Neutrophil (primary cell): Measurements from ENCODE around the gene ETNK1.

Source experiments
- H3K27ac ChIP-seq: fragments of 200-600 bp; sonication (generic); 2 replicates; pipeline ENCODE4 v1.5.1; 2016; ENCODE audit warnings: mild to moderate bottlenecking, moderate library complexity
- H3K27me3 ChIP-seq: fragments of 200-600 bp; sonication (generic); 2 replicates; pipeline ENCODE4 v1.6.0; 2016; ENCODE audit warnings: mild to moderate bottlenecking
- H3K36me3 ChIP-seq: fragments of 200-600 bp; sonication (generic); 2 replicates; pipeline ENCODE4 v1.5.1; 2017
- H3K4me1 ChIP-seq, 2 experiments: fragments of 200-600 bp in 1 of 2; sonication (generic) in 1 of 2; 1 replicate in 1 of 2; 2 replicates in 1 of 2; pipeline versions ENCODE4 v1.5.1 to v1.6.1; 2013 to 2016; ENCODE audit warnings: low read depth in 1 of 2, low read length in 1 of 2, mild to moderate bottlenecking in 1 of 2, moderate library complexity in 1 of 2; ENCODE audit not compliant: control insufficient read depth in 1 of 2, insufficient read depth in 1 of 2
- H3K4me3 ChIP-seq, 2 experiments: fragments of 200-600 bp in 1 of 2; sonication (generic) in 1 of 2; 1 replicate in 1 of 2; 2 replicates in 1 of 2; pipeline ENCODE4 v1.5.1; 2013 to 2016; ENCODE audit warnings: low read depth in 1 of 2, low read length in 1 of 2, mild to moderate bottlenecking in 1 of 2, moderate library complexity in 1 of 2
- H3K9me3 ChIP-seq: fragments of 200-600 bp; sonication (generic); 2 replicates; pipeline ENCODE4 v1.5.1; 2016
- CTCF ChIP-seq: fragments of 200-600 bp; sonication (generic); IDR thresholded peaks from 2 replicates; pipeline ENCODE4 v1.5.1; 2016; ENCODE audit warnings: antibody characterized with exemption

ETNK1 gene

GRCh38 chr12:22634883-22635282 is 9.9 kb downstream of the ETNK1 start:
- no peak overlapping the region for H3K27ac ChIP-seq
- peaks cover 2% of the 10 kb centered on the region for H3K36me3 ChIP-seq
- H3K27me3 ChIP-seq: no peaks in the 10 kb centered on the region
- H3K4me1 ChIP-seq: no peaks in the 10 kb centered on the region
- no peak overlapping the region for H3K4me3 ChIP-seq
- no peaks in the 10 kb centered on the region for H3K9me3 ChIP-seq
- TF ChIP-seq CTCF: no peak

- Histone ChIP-seq H3K9me3 (no peaks in the 10 kb centered on the region), H3K4me1 (no peaks in the 10 kb centered on the region), H3K27me3 (no peaks in the 10 kb centered on the region), H3K4me3 (no peak overlapping the region), H3K36me3 (peaks cover 2% of the 10 kb centered on the region), H3K27ac (no peak overlapping the region)
- TF ChIP-seq CTCF: no peak
Measured at GRCh38 chr12:22635812-22636211, 10.8 kb downstream of the ETNK1 start.

- Histone ChIP-seq H3K27me3 (no peaks in the 10 kb centered on the region), H3K4me1 (no peaks in the 10 kb centered on the region), H3K9me3 (no peaks in the 10 kb centered on the region), H3K27ac (no peak overlapping the region), H3K4me3 (no peak overlapping the region), H3K36me3 (peaks cover 10% of the 10 kb centered on the region)
- no peak for TF ChIP-seq CTCF
Measured at GRCh38 chr12:22640851-22641250, 15.9 kb downstream of the ETNK1 start.

GRCh38 chr12:22641353-22642053 is 16.5 kb downstream of the ETNK1 start:
- TF ChIP-seq CTCF: no peak
- Histone ChIP-seq H3K4me1 (no peaks in the 10 kb centered on the region), H3K9me3 (no peaks in the 10 kb centered on the region), H3K4me3 (no peak overlapping the region), H3K27ac (no peak overlapping the region), H3K27me3 (no peaks in the 10 kb centered on the region), H3K36me3 (peaks cover 11% of the 10 kb centered on the region)

- no peaks in the 10 kb centered on the region for H3K9me3 ChIP-seq
- peaks cover 11% of the 10 kb centered on the region for H3K36me3 ChIP-seq
- no peak for TF ChIP-seq CTCF
Measured at GRCh38 chr12:22648668-22649067, 23.7 kb downstream of the ETNK1 start.

More at GRCh38 chr12:22648668-22649067, 23.7 kb downstream of the ETNK1 start:
- Histone ChIP-seq H3K4me1 (peaks cover 6 to 8% of the 10 kb centered on the region in 2 experiments), H3K27ac (no peak overlapping the region), H3K4me3 (no peak overlapping the region), H3K27me3 (no peaks in the 10 kb centered on the region)
